Spinal cord (tissue), 10 donors: ENCODE results near the gene TPRX1. TPM values are rescaled to one million over a fixed set of nuclear protein-coding genes. Genes with fewer than 3 reads are reported as not detected.
"Not testable (repeated sequence)": the region's sequence is repeated elsewhere in the genome, so short reads cannot be mapped to it uniquely, and the experiment has no call there.

Experiments used
- DNase-seq, 6 donors: peaks; one replicate each; pipeline versions ENCODE4 v3.0.0 to v3.0.0-alpha.2; 2013 to 2015; ENCODE audit warnings: low spot score in 6 of 6, low read depth in 4 of 6
- H3K27ac ChIP-seq: one replicate; pipeline ENCODE4 v1.5.1; 2013; ENCODE audit warnings: low read depth, low read length, control low read depth
- H3K27me3 ChIP-seq: one replicate; pipeline ENCODE4 v1.6.1; 2013; ENCODE audit warnings: low read length; ENCODE audit not compliant: control insufficient read depth, insufficient read depth
- H3K36me3 ChIP-seq: one replicate; pipeline ENCODE4 v1.6.1; 2013; ENCODE audit warnings: low read length; ENCODE audit not compliant: control insufficient read depth, insufficient read depth
- H3K4me1 ChIP-seq: one replicate; pipeline ENCODE4 v1.6.1; 2013; ENCODE audit warnings: low read length; ENCODE audit not compliant: control insufficient read depth, insufficient read depth
- H3K4me3 ChIP-seq: one replicate; pipeline ENCODE4 v1.5.1; 2013; ENCODE audit warnings: low read depth, low read length, control low read depth
- H3K9me3 ChIP-seq: one replicate; pipeline ENCODE4 v1.6.1; 2013; ENCODE audit warnings: low read length; ENCODE audit not compliant: control insufficient read depth, insufficient read depth
- WGBS: methylation state at CpG from one replicate; pipeline ENCODE4 v1.1.5; 2013; ENCODE audit warnings: missing lambda C conversion rate; ENCODE audit not compliant: insufficient coverage; 5-methylcytosine and 5-hydroxymethylcytosine counted together
- polyA plus RNA-seq, 2 donors: library from polyadenylated mRNA; unstranded; fragments of 120-200 nt; gene quantifications; one replicate each; pipeline ENCODE4 v1.2.1, GENCODE V29; 2013; ENCODE audit not compliant: insufficient read length in 2 of 2
- total RNA-seq, 2 donors: library from RNA; depleted of rRNA in 1 of 2; stranded (reverse); fragments of 120-200 nt in 1 of 2; fragments of >200 nt in 1 of 2; gene quantifications; one replicate each; pipeline versions ENCODE4 v1.2.3 to v1.2.4, GENCODE V29; 2013 to 2014
- donor health status: healthy.

The TPRX1 gene
- total and polyA plus RNA-seq, 4 donors: not detected

DNA sequence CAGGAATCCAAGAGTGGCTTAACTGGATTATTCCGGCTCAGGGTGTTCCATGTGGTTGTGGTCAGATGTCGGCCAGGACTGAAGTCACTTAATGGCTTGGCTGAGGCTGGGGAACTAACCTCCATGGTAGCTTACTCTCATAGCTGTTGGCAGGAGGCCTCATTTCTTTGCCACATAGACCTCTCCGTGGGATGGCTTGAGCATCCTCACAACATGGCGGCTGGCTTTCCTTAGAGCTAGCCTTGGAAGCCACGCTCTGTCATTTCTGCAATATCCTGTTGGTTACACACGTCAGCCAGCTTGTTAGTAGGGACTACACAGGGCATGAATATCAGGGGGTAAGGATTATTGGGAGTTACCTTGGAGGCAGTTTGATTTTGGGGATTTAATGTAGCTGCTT is 22.4 kb upstream of the TPRX1 start:
- Histone ChIP-seq H3K9me3 (no peaks in the 10 kb centered on the region), H3K4me3 (no peak overlapping the region), H3K27ac (no peak overlapping the region), H3K36me3 (no peaks in the 10 kb centered on the region), H3K27me3 (no peaks in the 10 kb centered on the region), H3K4me1 (no peaks in the 10 kb centered on the region)
- WGBS: 94% methylated on average over 6 of the region's 6 CpGs
- DNase-seq: no peak

DNA sequence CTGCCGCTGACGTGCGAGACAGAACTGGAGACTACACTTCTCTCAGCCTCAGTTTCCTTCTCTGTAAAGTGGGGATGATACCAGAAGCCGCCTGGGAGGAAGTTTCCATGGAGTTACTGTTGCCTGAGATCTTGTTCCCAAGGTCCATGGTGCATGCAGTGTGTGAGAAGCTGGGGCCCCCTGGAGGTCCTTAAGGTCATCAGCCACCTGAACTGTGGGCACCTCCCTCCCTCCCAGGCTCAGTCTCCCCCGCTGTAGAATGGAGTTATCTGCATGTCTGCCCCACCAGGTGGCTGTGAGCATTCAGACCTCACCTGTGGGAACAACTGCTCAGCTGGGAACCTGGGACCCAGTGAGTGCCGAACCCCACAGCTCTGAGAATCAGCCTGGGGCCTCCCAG is 20.0 kb upstream of the TPRX1 start:
- Histone ChIP-seq H3K4me3 (no peak overlapping the region), H3K27ac (no peak overlapping the region), H3K4me1 (peaks cover 5% of the 10 kb centered on the region), H3K27me3 (peaks cover 4% of the 10 kb centered on the region), H3K36me3 (no peaks in the 10 kb centered on the region), H3K9me3 (no peaks in the 10 kb centered on the region)
- WGBS: 64% methylated on average over 1 of the region's 6 CpGs
- no peak for DNase-seq

DNA sequence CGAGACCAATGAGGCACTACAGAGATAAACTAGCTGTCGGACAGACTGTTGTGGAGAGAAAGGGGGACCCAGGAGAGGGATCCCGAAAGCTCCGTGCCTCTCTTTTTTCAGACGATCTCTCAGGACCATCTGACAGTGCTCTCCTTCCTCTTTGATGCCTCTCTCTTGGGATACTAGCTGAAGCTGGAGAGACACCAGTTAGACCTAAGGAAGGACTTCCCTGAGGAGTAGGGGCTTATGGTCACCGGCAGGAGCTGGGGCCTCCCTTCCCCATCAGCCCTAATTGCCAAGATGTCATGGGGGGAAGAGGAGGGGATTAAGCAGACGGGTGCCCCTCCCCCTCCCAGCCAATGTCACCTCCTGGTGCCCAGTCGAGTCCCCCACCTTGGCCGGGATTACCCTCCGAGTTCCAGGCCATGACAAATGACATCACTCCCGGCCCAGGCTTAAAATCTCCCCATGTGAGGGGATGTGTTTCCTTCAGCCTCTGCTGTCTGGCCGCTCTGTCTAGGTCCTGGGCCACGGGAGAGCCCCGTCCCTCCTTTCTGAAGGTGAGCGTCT is 17.2 kb upstream of the TPRX1 start, which contains the start of gene CRX:
CRX (plus strand) TSS at position 478 of the 561 bp plus-strand sequence. CDS start 12,507 bp downstream, outside the sequence.
- Histone ChIP-seq H3K9me3 (no peaks in the 10 kb centered on the region), H3K27ac (no peak within 1 kb of the TSS), H3K27me3 (peaks cover 4% of the 10 kb centered on the region), H3K4me1 (peaks cover 5% of the 10 kb centered on the region), H3K4me3 (no peak within 1 kb of the TSS), H3K36me3 (no peaks in the 10 kb centered on the region)
- 64% methylated on average over 5 of the region's 15 CpGs for WGBS
- DNase-seq: no peak

GRCh38 chr19:47820410-47820809 is 16.1 kb upstream of the TPRX1 start:
- H3K4me1 ChIP-seq: peaks cover 5% of the 10 kb centered on the region
- no peak for DNase-seq
- H3K9me3 ChIP-seq: no peaks in the 10 kb centered on the region
- peaks cover 4% of the 10 kb centered on the region for H3K27me3 ChIP-seq
- no peak overlapping the region for H3K4me3 ChIP-seq
- H3K27ac ChIP-seq: no peak overlapping the region
- no peaks in the 10 kb centered on the region for H3K36me3 ChIP-seq
- 73% methylated on average over 2 of the region's 2 CpGs for WGBS

DNA sequence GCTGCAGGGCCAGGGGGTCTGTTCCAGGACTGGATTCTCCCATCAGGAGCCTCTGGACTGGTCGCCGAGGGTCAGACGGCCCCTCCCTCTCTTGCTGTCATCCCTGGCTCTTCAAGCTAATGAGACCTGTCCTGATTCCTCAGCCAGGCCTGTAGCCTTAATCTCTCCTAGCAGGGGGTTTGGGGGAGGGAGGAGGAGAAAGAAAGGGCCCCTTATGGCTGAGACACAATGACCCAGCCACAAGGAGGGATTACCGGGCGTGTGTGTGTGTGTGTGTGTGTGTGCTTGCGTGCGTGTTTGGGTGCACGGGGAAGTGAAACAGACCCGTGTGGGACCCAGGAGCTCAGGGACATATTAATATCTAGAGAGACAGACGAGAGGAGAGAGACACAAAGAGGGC is 15.5 kb upstream of the TPRX1 start:
- no peak for DNase-seq
- 11% methylated on average over 7 of the region's 10 CpGs for WGBS
- Histone ChIP-seq H3K36me3 (no peaks in the 10 kb centered on the region), H3K4me1 (peaks cover 5% of the 10 kb centered on the region), H3K9me3 (no peaks in the 10 kb centered on the region), H3K4me3 (no peak overlapping the region), H3K27ac (no peak overlapping the region), H3K27me3 (peaks cover 4% of the 10 kb centered on the region)

DNA sequence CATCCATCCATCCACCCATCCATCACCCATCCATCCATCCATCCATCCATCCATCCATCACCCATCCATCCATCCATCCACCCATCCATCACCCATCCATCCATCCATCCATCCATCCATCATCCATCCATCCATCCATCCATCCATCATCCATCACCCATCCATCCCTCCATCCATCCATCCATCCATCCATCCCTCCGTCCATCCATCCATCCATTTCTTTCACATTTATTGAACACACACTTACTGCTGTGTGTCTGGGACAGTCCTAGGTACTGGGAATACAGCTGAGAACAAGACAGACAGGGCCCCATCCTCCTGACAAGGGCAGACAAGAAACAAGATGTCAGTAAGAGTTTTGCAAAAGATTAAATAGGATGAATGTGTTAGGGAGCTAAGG is 13.9 kb upstream of the TPRX1 start:
- not testable (repeated sequence) for H3K4me3 ChIP-seq, DNase-seq, H3K36me3 ChIP-seq, H3K27me3 ChIP-seq, H3K9me3 ChIP-seq, H3K4me1 ChIP-seq, H3K27ac ChIP-seq
- whole genome bisulfite sequencing: 100% methylated on average over 1 of the region's 1 CpG

DNA sequence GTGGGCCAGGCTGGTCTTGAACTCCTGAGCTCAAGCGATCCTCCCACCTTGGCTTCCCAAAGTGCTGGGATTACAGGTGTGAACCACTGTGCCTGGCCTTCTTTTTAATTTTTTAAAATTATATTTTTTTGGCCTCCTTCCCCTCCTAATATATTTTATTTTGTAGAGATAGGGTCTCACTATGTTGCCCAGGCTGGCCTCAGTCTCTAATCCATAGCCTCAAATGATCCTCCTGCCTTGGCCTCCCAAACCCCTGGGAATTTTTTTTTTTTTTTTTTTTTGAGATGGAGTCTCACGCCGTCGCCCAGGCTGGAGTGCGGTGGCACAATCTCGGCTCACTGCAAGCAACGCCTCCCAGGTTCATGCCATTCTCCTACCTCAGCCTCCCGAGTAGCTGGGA is 11.9 kb upstream of the TPRX1 start:
- no CpG with 5 or more reads among the region's 8 CpGs for WGBS
- not testable (repeated sequence) for DNase-seq, H3K4me3 ChIP-seq, H3K9me3 ChIP-seq, H3K4me1 ChIP-seq, H3K27me3 ChIP-seq, H3K27ac ChIP-seq, H3K36me3 ChIP-seq

GRCh38 chr19:47813995-47814328 is 9.6 kb upstream of the TPRX1 start:
- H3K36me3 ChIP-seq: no peaks in the 10 kb centered on the region
- WGBS: 66% methylated on average over 7 of the region's 7 CpGs
- no peak overlapping the region for H3K27ac ChIP-seq

DNA sequence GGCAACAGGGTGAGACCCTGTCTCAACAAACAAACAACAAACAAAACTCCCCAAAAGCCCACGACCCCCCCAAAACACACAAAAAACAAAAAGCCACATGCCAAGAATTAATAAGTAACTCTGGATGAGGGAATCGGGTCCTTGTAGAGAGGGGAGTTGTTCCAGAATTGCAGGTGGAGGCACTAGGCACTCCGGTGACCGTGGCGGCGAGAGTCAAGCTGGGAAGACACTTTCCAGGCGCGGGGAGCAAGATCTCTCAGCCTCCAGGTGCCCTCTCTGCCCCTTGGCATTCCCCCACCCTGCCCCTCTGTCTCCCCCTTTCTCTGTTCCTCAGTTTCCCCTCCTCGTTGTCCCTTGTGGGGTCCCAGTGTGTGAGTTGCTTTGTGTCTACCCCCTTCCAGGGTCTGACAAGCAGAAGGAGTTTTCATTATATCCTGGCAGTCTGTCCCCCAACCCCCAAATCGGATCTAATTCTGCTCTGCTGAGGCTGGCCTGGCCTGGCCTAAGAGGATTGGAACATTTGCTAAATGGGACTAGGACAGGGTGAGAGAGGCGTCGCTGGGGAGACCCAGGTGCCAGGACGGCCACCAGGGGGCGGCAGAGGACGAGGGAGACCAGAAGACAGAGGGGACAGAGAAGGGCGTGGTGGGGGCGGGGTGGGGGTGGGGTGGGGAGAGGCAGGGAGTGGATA is 9.1 kb upstream of the TPRX1 start:
- Histone ChIP-seq H3K4me1 (no peaks in the 10 kb centered on the region), H3K27me3 (no peaks in the 10 kb centered on the region), H3K36me3 (no peaks in the 10 kb centered on the region), H3K9me3 (no peaks in the 10 kb centered on the region), H3K4me3 (no peak overlapping the region), H3K27ac (no peak overlapping the region)
- peak in 3 of 6 donors; percentile 12 to 69 (median 54) for DNase-seq
- WGBS: 100% methylated on average over 3 of the region's 17 CpGs

More at GRCh38 chr19:47813995-47814328, 9.6 kb upstream of the TPRX1 start:
- Histone ChIP-seq H3K4me3 (no peak overlapping the region), H3K4me1 (no peaks in the 10 kb centered on the region), H3K27me3 (no peaks in the 10 kb centered on the region), H3K9me3 (no peaks in the 10 kb centered on the region)
- no peak for DNase-seq

DNA sequence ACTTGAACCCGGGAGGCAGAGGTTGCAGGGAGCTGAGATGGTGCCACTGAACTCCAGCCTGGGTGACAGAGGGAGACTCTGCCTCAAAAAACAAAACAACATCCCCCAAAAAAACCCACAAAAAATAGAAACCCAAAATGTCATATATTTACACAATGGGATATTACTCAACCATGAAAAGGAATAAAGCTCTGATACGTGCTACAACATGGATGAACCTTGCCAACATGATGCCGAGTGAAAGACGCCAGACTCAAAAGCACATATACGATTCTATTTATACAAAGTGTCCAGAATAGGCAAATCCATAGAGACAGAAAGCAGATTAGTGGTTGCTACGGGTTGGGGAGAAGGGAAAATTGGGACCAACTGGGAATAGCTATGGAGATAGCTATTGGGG is 2.1 kb upstream of the TPRX1 start:
- Histone ChIP-seq H3K27me3 (no peaks in the 10 kb centered on the region), H3K4me1 (no peaks in the 10 kb centered on the region), H3K9me3 (no peaks in the 10 kb centered on the region), H3K4me3 (no peak overlapping the region), H3K27ac (no peak overlapping the region), H3K36me3 (peaks cover 3% of the 10 kb centered on the region)
- 60% methylated on average over 1 of the region's 6 CpGs for WGBS
- no peak for DNase-seq
